HG03571 (cell line): ENCODE data around the gene SUPT3H.
A peak's percentile ranks its signal among the peaks of the same experiment; 100 is the strongest.

ENCODE experiments used
- ATAC-seq: cut with Tn5 transposase; IDR thresholded peaks from one replicate; pipeline ENCODE4 v1.9.1; 2021; ENCODE audit not compliant: unreplicated experiment

Gene SUPT3H

DNA sequence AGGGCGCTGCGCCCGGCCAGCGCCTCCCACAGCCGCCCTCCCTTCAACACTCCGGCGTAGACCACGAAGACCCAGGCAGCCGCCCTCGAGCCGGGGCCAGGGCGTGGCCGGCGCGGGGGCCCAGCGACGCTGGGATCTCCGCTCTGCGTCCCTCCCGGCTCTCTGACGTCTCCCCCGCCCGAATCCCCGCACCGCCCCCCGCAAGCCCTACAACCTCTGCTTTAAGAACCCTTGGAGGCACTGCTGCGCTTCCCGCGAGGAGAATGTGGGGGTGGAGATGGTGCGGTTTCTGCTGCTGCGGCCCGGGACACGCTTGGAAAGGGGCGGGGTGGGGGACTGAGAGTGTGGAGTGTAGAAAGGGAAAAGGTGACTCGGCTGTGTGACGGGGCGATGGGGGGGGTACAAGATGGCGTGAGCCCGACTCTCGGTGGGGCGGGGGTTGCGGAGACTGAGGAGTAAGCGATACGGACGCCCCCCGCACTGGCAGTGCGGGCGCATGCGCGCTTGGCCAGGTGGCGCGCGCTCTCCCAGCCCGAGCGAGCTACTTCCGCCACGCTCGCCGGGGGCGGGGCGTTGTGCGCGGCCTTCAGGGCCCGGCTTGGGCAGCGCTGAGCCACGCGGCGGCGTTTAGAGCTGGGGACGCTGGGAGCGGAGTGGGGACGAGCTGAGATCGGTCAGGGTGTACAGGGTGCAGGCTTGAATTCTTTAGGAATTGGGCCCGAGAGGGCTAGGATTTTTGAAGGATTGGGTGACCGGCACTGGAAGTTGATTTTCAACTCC, at the start of gene SUPT3H:
SUPT3H (minus strand) TSS at position 381 of the 780 bp plus-strand sequence.
- ATAC-seq = peak; percentile 93

DNA sequence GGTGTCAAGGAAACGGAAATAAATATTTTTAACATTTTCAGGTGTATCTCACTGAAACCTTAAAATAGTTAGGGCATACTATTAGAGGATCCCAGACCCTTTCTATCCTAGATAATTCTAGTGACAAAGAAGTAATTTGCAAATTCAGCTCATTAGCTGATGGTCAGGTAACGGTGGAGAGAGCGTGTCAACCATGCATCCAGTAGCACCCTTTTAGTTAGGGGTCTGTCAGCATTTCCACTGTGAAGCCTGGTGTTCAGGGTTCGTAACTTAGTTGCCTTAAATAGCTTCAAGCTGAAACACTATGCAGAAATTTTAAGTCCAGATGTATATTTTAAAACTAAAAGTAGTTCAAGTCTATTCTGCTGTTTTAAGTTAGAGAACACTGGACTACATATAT, 48.5 kb upstream of the SUPT3H start:
- ATAC-seq = no peak

DNA sequence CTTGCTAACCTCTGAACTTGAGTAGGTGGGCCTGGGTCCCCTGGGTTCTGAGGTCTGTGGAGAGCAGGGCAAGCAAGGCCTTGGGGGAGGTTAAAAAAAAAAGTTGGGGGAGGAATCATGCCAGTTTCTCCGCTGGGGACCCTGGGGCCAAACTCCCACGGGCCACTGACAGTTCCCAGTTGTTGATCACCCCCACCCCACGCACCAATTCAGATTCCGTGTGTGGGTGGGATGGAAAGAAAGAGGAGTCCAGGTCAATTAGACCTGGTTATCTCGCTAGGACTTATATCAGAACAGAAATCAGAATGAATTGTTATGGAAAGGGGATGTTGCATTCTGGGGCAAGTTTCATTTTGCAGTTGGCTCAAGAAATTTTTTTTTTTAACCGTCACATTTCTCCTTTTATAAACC, 46.7 kb upstream of the SUPT3H start:
- no peak for ATAC-seq

DNA sequence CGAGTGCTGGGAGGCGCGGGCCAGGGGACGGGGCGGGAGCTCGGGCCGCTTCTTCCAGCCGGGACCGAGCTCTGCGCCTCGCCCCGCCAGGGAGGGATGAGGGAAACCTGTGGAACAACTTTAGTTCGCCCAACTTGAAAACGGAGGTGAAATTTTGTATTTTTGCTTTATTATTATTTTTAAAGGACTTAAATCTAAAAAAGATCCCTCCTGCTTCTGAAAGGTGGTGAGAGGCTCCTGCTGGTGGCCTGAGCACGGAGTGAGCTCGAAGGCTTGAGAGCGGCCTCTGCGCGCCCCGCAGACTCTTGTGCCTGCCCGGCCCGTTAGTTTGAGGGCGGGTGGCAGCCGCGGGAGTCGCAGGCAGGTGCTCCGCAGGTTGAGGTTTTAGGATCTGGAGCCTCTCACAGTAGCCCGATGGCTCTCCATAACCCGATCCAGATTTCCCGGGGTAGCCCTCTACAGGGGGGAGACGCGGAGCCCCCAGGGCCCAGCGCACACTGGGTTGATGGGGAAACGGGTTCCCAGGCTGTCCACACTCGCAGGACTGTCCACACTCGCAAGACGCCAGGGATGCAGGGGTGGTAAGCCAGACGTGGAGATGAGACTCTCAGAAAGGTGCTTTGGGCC, 46.2 kb upstream of the SUPT3H start:
- ATAC-seq = no peak

DNA sequence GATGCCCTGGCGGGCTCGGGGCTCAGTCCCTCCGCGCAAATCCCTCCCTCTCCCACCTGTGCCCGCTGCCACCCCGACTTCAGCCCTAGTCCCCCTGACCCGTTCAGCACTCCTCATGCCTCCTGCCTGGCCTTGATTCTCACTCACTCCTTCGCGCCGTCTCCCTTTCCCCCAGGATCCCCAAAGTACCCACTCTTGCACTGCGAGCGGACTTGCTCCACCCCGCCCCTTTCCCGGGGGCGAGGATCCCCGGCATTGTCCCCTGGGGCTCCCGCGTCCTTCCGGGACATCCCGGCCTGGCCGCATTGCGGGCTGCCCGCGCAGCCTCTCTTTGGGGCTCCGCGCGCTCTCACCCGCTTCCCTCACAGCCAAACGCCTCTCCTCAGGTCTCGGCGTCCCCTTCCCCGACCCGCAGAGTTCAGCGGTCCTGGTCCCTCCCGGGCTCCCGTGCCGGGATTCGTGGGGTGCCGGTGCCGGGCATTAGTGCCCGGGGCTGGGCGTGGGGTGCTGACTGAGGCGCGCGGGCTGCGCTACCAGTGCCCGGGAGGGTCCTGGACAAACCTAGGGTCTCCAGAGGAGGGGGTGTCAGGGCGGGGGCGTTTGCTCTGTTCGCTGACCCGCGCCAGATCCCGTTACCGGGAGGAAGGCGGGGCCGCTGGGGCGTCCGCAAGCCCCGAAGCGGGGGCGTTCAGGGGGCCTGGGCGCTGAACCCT, 45.5 kb upstream of the SUPT3H start:
- ATAC-seq = no peak

DNA sequence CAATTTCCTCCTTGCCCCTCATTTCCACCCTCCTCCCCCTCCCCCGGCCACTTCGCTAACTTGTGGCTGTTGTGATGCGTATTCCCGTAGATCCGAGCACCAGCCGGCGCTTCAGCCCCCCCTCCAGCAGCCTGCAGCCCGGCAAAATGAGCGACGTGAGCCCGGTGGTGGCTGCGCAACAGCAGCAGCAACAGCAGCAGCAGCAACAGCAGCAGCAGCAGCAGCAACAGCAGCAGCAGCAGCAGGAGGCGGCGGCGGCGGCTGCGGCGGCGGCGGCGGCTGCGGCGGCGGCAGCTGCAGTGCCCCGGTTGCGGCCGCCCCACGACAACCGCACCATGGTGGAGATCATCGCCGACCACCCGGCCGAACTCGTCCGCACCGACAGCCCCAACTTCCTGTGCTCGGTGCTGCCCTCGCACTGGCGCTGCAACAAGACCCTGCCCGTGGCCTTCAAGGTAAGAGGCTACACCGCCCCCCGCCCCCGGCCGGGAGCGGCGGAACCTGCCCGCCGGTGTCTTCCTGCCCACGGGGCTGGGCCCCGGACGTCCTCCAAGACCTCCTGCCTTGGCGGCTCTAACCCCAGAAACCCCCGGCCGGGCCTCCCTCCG, 44.9 kb upstream of the SUPT3H start:
- ATAC-seq = no peak

DNA sequence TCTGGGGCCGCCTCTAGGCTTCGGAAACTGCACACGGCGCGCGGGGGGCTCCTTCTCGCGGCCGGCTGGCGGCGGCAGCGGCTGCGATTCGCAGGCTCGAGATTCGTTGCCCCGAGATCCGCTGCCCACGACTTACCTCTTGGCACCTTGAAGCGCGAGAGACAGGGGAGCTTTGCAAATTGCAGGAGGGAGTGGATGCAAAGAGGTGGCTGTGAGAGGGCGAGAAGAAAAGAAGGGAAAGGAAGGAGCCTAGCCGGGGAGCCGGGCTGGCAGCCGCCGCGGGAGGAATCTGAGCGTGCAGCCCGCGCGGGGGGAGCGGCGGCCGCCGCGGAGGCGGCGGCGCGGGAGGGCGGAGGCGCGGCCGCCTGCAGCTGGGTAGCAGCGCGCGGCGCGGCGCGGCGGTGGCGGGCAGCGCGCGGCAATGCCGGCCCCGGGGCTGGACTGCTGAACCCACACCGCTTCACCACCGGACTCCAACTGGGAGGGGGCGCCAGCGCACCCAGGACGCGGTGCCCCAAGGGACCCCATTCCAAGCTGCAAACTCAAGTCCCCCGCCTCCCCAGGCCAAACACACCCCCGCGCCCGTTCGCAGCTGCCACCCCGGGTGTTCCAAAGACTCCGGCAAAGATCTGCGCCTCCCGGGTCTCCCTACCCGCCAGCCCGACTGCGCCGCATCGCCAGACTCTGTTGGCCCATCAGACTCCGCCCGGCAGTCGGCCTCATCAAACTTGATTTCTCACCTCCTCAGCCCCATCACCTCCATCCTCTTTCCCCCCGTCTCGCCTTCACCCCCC, 44.2 kb upstream of the SUPT3H start:
- ATAC-seq = no peak

DNA sequence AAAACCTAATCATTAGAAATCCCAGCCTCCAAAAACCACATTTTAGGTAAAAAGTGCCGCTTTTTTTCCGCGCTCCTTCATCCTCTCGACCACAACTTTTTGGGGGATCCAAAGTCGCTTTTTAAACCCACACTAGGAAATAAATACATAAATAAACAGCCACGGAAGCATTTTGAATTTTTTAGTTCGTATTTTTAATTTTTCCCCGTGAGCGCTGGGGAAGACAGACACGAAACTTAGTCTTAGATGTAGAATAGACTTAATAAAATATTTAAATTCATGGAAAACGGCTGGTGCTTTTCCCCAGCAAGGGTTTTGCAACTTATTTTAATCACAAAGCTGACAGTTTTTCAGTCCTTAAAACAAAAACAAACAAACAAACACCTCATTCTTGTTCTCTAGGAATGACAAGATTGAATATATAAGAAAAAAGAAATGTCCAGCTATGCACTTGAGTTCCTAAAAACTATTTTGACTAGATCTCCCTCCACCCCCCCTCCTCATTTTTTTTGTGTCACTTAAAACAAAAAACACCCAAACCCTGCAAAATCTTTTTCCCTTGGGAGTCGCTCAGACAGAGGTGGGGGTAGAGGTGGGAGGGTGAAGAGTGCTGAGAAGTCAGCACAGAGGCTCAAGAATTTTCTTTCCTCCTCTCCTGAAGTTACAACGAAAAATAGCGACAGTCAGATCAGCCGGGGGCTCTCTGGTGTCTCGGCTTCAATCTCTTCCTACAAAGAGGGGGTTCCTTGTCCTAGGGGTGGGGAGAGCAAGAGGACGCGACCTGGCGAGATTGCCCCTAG, 43.4 kb upstream of the SUPT3H start:
- ATAC-seq = no peak

DNA sequence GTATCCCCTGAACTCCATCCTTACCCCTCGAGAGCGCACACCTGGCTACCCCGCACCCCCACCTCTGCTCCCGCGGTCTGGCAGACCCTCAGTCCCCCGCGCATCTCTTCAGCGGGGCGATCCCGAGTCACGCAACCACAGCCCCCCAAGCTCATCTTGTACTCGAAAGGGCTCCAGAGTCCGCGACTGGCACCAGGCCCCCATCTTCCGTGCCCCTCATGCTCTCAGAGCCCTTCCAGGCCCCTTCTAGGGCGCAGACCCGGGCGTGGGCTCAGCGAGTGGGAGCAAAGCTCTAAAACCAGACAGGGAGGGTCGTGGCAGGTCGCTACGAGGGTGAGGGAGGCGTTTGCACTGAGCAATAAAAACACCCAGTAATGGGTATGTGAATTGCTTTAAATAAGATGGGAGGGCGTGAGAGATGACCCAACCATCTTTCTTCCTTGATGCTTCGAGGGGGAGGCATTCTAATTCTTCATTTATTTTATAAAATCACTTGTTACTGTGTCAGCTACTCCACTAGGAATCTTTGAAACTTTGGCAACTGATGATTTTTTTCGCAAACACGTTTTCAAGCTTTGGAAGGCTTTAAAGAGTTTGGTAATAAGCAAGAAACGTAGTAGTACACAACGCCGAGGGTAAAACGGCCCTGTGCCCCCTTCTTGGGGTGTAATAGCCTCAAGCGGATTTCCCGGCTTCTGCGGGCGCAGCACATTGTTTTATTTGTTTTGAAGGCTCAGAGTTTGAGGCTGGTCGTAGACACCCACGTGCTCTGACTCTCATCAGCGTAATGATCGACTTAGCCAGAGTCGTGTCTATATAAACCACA, 42.6 kb upstream of the SUPT3H start:
- ATAC-seq = no peak

DNA sequence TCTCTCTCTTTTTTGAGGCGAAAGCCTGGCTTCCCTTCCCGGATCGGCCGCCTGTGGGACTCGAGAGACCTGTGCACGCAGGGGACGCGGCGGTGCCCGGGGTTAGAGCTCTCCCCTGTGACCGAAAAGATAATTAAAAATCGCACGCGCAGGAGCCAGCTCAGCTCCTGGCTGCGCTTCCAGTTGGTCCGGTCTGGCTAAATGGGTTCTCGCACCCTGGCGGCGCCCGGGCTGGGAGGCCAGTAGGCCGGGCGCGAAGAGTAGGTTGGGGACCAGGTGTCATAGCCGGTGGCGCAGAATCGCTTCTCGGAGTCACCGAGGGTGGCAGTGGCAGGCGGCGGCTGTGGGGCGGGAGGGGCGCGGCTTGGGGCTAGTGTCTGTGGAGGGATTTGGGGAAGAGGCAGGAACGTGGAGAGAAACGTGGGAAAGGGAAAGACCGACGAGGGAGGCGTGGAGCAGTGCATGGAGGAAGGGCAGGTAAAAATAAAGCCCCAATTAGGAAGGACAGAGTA, 41.9 kb upstream of the SUPT3H start:
- no peak for ATAC-seq

DNA sequence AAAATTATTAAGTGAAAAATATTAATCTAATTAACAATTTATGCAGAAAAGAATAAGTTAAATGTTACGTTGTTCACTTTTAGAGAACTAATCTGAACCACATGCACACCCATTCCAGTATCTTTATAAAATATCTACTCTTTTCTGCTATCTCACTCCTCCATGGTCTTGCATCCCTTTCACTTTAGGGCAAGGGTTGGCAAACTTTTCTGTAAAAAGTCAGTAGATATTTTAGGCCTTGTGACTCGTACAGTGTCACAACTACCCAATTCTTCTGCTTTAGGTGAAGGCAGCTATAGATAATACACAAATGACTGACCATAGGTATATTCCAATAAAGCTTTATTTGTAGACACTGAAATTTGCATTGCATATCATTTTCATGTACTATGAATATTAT, 39.7 kb upstream of the SUPT3H start:
- ATAC-seq = no peak

DNA sequence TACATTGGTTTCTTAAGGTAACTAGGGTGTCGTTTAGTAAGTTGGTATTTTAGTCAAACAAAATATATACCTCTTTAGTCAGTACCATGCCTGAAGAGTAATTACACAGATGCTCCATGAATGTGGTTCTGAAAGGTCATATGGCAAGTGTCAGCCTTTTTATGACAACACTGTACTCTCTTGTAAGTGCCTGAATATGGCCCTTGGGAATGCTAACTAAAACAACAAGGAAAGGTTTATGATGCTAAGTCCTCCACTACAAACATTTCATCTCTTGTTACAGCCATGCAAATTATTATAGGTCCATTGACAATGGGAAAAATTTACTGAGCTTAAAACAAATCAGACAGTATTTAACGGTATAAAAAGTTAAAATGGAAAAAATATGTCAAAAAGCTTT, 39.0 kb upstream of the SUPT3H start:
- no peak for ATAC-seq

DNA sequence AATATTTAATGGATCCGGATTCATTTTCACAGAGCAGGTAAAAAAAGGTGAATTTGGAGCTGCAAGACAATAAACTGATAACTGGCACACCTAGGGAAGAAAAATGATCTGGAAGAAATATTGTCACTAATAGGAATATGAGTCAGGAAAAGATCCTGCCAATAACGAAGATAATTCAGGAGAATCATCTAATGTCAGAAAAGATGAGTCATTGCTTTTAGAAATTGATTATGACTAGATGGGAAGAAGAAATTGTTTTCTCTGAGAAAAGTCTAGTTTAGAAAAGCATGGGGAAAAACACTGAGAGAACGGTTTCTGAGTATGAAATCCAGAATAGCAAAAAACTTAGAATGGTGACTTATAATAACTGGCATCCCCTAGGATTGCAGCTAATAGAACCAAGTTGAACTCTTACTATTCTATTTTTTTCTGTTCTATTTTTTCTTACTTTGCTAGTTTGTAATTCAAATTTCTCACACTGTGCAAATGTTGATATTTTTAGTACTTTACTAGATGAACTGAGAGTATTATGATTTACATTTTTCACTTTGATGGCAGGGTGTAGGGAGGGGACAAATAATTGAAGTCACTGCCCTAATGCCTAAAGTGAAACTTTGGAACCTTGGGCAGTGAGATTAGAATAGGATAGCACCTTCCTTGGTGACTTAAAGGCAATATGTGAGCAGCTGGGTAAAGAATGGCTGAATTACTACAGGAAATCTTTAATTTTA, 38.2 kb upstream of the SUPT3H start:
- no peak for ATAC-seq

DNA sequence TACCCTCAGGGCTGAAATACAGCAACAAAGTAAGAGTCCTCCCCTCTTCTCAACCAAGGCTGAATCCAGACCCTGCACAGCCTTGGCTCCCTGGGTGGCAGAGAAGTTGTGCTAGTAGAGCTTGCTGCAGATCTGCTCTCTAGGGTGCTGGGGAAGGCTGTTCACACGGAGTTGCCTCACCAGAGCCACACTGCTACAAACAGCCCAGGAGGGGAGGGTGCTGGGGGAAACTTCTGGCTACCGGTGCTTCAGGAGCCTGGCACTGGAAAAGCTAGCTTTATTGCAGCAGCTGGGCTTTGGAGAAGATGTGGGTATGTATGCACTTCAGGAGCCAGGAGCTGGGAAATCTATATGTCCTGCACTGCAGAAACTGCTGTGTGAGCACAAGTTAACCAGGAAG, 37.6 kb upstream of the SUPT3H start:
- no peak for ATAC-seq

DNA sequence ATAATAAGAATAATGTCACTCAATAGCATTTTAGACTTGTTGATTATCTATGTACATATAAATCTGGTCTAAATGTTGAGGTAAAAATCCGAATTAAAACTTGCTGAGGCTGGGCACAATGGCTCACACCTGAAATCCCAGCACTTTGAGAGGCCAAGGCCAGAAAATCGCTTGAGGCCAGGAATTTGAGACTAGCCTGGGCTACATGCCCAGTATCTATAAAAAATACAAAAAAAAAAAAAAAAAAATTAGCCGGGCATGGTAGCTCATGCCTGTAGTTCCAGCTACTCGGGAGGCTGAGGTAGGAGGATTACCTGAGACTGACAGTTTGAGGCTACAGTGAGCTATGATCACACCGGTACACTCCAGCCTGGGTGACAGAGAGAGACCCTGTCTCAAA, 34.2 kb upstream of the SUPT3H start:
- no peak for ATAC-seq

DNA sequence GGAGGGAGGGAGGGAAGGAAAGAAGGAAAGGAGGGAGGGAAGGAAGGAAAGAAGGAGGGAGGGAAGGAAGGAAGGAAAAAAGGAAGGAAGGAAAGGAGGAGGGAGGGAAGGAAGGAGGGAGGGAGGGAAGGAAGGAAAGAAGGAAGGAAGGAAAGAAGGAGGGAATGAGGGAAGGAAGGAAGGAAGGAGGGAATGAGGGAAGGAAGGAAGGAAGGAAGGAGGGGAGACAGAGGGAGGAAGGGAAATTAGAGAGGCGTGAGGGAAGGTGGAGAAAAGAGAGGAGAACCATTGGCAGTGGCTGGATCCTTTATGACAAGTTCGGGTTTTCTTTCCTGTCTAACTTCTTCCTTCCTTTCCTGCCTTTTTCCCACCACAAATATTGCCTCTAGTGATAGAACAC, 22.3 kb upstream of the SUPT3H start:
- no peak for ATAC-seq

DNA sequence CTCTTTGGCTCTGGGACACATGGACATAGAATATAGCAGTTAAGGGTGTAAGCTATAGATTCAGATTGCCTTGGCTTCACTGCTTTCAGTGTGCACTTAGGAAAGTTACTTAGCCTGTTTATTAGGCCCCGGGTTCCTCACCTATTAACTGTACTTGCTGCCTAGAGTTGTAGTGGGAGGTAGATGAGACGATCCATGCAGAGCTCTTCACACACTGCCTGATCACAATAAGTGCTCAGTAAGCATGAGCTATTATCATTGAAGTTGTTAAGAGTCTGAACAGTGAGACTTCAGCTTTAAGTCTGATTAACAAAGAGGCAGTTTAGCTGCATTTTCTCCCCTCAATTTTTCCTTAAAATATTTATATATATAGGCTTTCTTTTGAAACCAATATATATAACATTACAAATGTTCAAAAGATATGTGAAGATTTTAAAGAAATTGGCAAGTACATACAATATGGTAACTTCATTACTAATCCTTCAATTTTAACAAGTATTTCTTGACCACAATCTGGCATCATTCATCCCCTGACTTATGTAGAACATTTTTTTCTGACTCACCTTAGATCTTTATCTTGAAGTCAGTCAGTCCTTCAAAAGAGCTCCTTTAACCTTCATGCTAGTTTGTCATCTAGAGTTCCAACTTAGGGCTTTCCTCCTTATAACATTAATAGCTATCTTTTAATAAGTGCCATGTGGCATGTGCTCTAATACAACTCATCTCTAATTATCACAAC, 20.5 kb upstream of the SUPT3H start:
- no peak for ATAC-seq
